Fibroblast of mammary gland (primary cell): ENCODE measurements around the gene ACP7.

Source experiments
- DNase-seq: peaks from one replicate; pipeline ENCODE4 v3.0.0-alpha.2; 2010; ENCODE audit warnings: low read depth
- H3K4me3 ChIP-seq: 2 replicates; pipeline ENCODE4 v1.5.1; 2011; ENCODE audit warnings: low read depth, mild to moderate bottlenecking, low read length, moderate library complexity; ENCODE audit not compliant: control insufficient read depth
- CTCF ChIP-seq: conservative IDR thresholded peaks from 2 replicates; pipeline ENCODE4 v1.5.1; 2011; ENCODE audit warnings: low read depth, low read length, inconsistent platforms; ENCODE audit not compliant: control insufficient read depth, insufficient read depth

The ACP7 gene

GRCh38 chr19:39129116-39129515, 44.9 kb downstream of the ACP7 start:
- no peak for TF ChIP-seq CTCF
- no peak overlapping the region for H3K4me3 ChIP-seq
- DNase-seq = no peak

GRCh38 chr19:39130337-39131254, 46.4 kb downstream of the ACP7 start:
- DNase-seq = no peak
- H3K4me3 ChIP-seq = no peak overlapping the region
- TF ChIP-seq CTCF = no peak

- peak; percentile 22 for DNase-seq
- no peak for TF ChIP-seq CTCF
- H3K4me3 ChIP-seq = no peak overlapping the region
These were observed 47.1 kb downstream of the ACP7 start for GRCh38 chr19:39131255-39131755.

- no peak for TF ChIP-seq CTCF
- no peak for DNase-seq
- no peak overlapping the region for H3K4me3 ChIP-seq
These were observed 48.3 kb downstream of the ACP7 start for GRCh38 chr19:39132344-39132969.

GRCh38 chr19:39133431-39134270, 49.5 kb downstream of the ACP7 start:
- DNase-seq = no peak
- H3K4me3 ChIP-seq = no peak overlapping the region
- TF ChIP-seq CTCF = no peak

GRCh38 chr19:39135701-39136100, 51.5 kb downstream of the ACP7 start:
- no peak for DNase-seq
- no peak for TF ChIP-seq CTCF
- no peak overlapping the region for H3K4me3 ChIP-seq
